Chondrocyte (in vitro differentiated cells): ENCODE results near the gene TMEM250. TPM values are rescaled to one million over a fixed set of nuclear protein-coding genes. Genes with fewer than 3 reads are reported as not detected.

ENCODE experiments used
- DNase-seq: peaks from one replicate; pipeline ENCODE4 v3.0.0; 2021; ENCODE audit warnings: mixed read lengths, low spot score
- H3K27ac Mint-ChIP-seq: one replicate; pipeline ENCODE4 v1.8.0; 2021; ENCODE audit warnings: mild to moderate bottlenecking, moderate library complexity, mixed read lengths; ENCODE audit not compliant: unreplicated experiment
- H3K27me3 Mint-ChIP-seq: 2 replicates; pipeline ENCODE4 v1.8.0; 2021; ENCODE audit warnings: low read depth, mixed read lengths
- H3K36me3 Mint-ChIP-seq: 2 replicates; pipeline ENCODE4 v1.8.0; 2021; ENCODE audit warnings: low read depth, mixed read lengths
- H3K4me1 Mint-ChIP-seq: 2 replicates; pipeline ENCODE4 v1.8.0; 2021; ENCODE audit warnings: low read depth, mild to moderate bottlenecking, mixed read lengths
- H3K4me3 Mint-ChIP-seq: one replicate; pipeline ENCODE4 v1.8.0; 2021; ENCODE audit warnings: mild to moderate bottlenecking, moderate library complexity, mixed read lengths; ENCODE audit not compliant: unreplicated experiment
- H3K9me3 Mint-ChIP-seq: 2 replicates; pipeline ENCODE4 v1.8.0; 2021; ENCODE audit warnings: low read depth, mixed read lengths
- CTCF ChIP-seq: fragments of 200-600 bp; sonication (generic); IDR thresholded peaks from 2 replicates; pipeline ENCODE4 v1.5.0; 2021; ENCODE audit warnings: antibody characterized with exemption, mild to moderate bottlenecking, moderate library complexity
- total RNA-seq: library from RNA; stranded (reverse); gene quantifications from 3 replicates; pipeline ENCODE4 v1.2.1, GENCODE V29; 2021

Gene TMEM250
- total RNA-seq, 1 donor from 2014 or later, result 37.3 TPM

GRCh38 chr9:136111190-136111589, 7.5 kb downstream of the TMEM250 start:
- Mint-ChIP-seq H3K27ac (no peak overlapping the region), H3K9me3 (no peaks in the 10 kb centered on the region), H3K36me3 (peaks cover 4% of the 10 kb centered on the region), H3K4me3 (no peak overlapping the region), H3K27me3 (no peaks in the 10 kb centered on the region), H3K4me1 (peaks cover 37% of the 10 kb centered on the region)
- TF ChIP-seq CTCF, result no peak
- no peak for DNase-seq

- Mint-ChIP-seq H3K9me3 (no peaks in the 10 kb centered on the region), H3K27ac (peak overlapping the region; percentile 88), H3K27me3 (no peaks in the 10 kb centered on the region), H3K4me1 (peaks cover 45% of the 10 kb centered on the region), H3K4me3 (peak overlapping the region; percentile 47), H3K36me3 (peaks cover 4% of the 10 kb centered on the region)
- DNase-seq, result no peak
- TF ChIP-seq CTCF, result peak; percentile 72
Measured at GRCh38 chr9:136110082-136111061, 8.3 kb downstream of the TMEM250 start.

GRCh38 chr9:136109351-136110081, 9.2 kb downstream of the TMEM250 start:
- Mint-ChIP-seq H3K27ac (peak overlapping the region; percentile 88), H3K4me1 (peaks cover 53% of the 10 kb centered on the region)

GRCh38 chr9:136108648-136109266, 9.9 kb downstream of the TMEM250 start:
- H3K36me3 Mint-ChIP-seq, result peaks cover 2% of the 10 kb centered on the region
- DNase-seq, result no peak
- no peaks in the 10 kb centered on the region for H3K27me3 Mint-ChIP-seq
- peaks cover 58% of the 10 kb centered on the region for H3K4me1 Mint-ChIP-seq
- H3K4me3 Mint-ChIP-seq, result no peak overlapping the region
- TF ChIP-seq CTCF, result no peak
- no peaks in the 10 kb centered on the region for H3K9me3 Mint-ChIP-seq
- no peak overlapping the region for H3K27ac Mint-ChIP-seq

More at GRCh38 chr9:136109351-136110081, 9.2 kb downstream of the TMEM250 start:
- Mint-ChIP-seq H3K27me3 (no peaks in the 10 kb centered on the region), H3K4me3 (peak overlapping the region; percentile 47), H3K9me3 (no peaks in the 10 kb centered on the region), H3K36me3 (peaks cover 3% of the 10 kb centered on the region)
- DNase-seq, result no peak
- peak; percentile 34 for TF ChIP-seq CTCF
